Measurements from ENCODE around the gene SYT1.
"Not testable (repeated sequence)": the region's sequence is repeated elsewhere in the genome, so short reads cannot be mapped to it uniquely, and the experiment has no call there.

DNA sequence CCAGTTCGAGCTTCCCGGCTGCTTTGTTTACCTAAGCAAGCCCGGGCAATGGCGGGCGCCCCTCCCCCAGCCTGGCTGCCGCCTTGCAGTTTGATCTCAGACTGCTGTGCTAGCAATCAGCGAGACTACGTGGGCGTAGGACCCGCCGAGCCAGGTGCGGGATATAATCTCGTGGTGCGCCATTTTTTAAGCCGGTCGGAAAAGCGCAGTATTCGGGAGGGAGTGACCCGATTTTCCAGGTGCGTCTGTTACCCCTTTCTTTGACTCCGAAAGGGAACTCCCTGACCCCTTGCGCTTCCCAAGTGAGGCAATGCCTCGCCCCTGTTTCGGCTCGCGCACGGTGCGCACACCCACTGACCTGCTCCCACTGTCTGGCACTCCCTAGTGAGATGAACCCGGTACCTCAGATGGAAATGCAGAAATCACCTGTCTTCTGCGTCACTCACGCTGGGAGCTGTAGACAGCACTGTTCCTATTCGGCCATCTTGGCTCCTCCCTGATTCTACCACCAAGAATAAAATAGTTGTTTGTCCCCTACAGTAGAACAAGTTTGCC, 180.7 kb downstream of the SYT1 start:
- TF ChIP-seq, protein P1, sequence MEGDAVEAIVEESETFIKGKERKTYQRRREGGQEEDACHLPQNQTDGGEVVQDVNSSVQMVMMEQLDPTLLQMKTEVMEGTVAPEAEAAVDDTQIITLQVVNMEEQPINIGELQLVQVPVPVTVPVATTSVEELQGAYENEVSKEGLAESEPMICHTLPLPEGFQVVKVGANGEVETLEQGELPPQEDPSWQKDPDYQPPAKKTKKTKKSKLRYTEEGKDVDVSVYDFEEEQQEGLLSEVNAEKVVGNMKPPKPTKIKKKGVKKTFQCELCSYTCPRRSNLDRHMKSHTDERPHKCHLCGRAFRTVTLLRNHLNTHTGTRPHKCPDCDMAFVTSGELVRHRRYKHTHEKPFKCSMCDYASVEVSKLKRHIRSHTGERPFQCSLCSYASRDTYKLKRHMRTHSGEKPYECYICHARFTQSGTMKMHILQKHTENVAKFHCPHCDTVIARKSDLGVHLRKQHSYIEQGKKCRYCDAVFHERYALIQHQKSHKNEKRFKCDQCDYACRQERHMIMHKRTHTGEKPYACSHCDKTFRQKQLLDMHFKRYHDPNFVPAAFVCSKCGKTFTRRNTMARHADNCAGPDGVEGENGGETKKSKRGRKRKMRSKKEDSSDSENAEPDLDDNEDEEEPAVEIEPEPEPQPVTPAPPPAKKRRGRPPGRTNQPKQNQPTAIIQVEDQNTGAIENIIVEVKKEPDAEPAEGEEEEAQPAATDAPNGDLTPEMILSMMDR (conservative IDR thresholded peaks at IDR 0.05; ENCODE audit: low read depth in 2 of 2) = not testable (repeated sequence)
- not testable (repeated sequence) for TF ChIP-seq POLR2AphosphoS5 (IDR thresholded peaks at IDR 0.05; ENCODE audit: low read depth); EZH2 (IDR thresholded peaks at IDR 0.05; ENCODE audit: low read depth, unreplicated experiment)
